Loucy (cell line): ENCODE data around the gene MYF6.

Source experiments
- CTCF ChIP-seq: fragments of 200-600 bp; sonication (generic); conservative IDR thresholded peaks from 2 replicates; pipeline ENCODE4 v1.5.1; 2014; ENCODE audit warnings: mild to moderate bottlenecking, antibody characterized with exemption, low read length
- EZH2phosphoT487 ChIP-seq: fragments of 200-600 bp; IDR thresholded peaks from 2 replicates; pipeline ENCODE4 v1.6.1; 2018; ENCODE audit warnings: antibody characterized with exemption, mild to moderate bottlenecking, moderate library complexity, borderline replicate concordance

- no peak for TF ChIP-seq CTCF
- no peak for TF ChIP-seq EZH2phosphoT487
Observed at GRCh38 chr12:80676856-80677255, 30.6 kb upstream of the MYF6 start.
